KMS-11 (cell line): ENCODE data around the gene FRMD4A.

ENCODE experiments used
- H2AFZ ChIP-seq: fragments of 200-600 bp; sonication (generic); 2 replicates; pipeline ENCODE4 v1.6.1; 2016; ENCODE audit warnings: antibody characterized with exemption, mixed run types, low read depth
- H3K27ac ChIP-seq: fragments of 200-600 bp; sonication (generic); 2 replicates; pipeline ENCODE4 v1.6.1; 2016; ENCODE audit warnings: mild to moderate bottlenecking, mixed run types
- H3K27me3 ChIP-seq: fragments of 200-600 bp; sonication (generic); 2 replicates; pipeline ENCODE4 v1.6.1; 2017; ENCODE audit warnings: mild to moderate bottlenecking, low read depth, mixed run types, moderate library complexity; ENCODE audit not compliant: insufficient read depth
- H3K36me3 ChIP-seq: fragments of 200-600 bp; sonication (generic); 2 replicates; pipeline ENCODE4 v1.6.1; 2017; ENCODE audit warnings: mild to moderate bottlenecking, mixed run types; ENCODE audit not compliant: insufficient read depth
- H3K4me1 ChIP-seq: fragments of 200-600 bp; sonication (generic); 2 replicates; pipeline ENCODE4 v1.6.1; 2016; ENCODE audit warnings: mild to moderate bottlenecking, low read depth, mixed run types; ENCODE audit not compliant: poor library complexity, severe bottlenecking
- H3K4me2 ChIP-seq: fragments of 200-600 bp; sonication (generic); 2 replicates; pipeline ENCODE4 v1.7.0; 2016; ENCODE audit warnings: mild to moderate bottlenecking, mixed run types
- H3K4me3 ChIP-seq: fragments of 200-600 bp; sonication (generic); IDR thresholded peaks from 2 replicates; pipeline ENCODE4 v1.6.1; 2017; ENCODE audit warnings: low read depth, low read length, mixed read lengths; ENCODE audit not compliant: insufficient read depth
- H3K79me2 ChIP-seq: fragments of 200-600 bp; sonication (generic); 2 replicates; pipeline ENCODE4 v1.6.1; 2016; ENCODE audit warnings: low read depth, mixed run types; ENCODE audit not compliant: insufficient read depth
- H3K9ac ChIP-seq: fragments of 200-600 bp; sonication (generic); 2 replicates; pipeline ENCODE4 v1.6.1; 2016; ENCODE audit warnings: mild to moderate bottlenecking, mixed run types
- H4K20me1 ChIP-seq: fragments of 200-600 bp; sonication (generic); 2 replicates; pipeline ENCODE4 v1.6.1; 2016; ENCODE audit warnings: mild to moderate bottlenecking, mixed run types; ENCODE audit not compliant: insufficient read depth
- TF ChIP-seq, protein P1 (sequence below): fragments of 200-600 bp; sonication (generic); conservative IDR thresholded peaks from 2 replicates; pipeline ENCODE4 v1.6.1; 2017; ENCODE audit warnings: low read depth, mild to moderate bottlenecking, antibody characterized with exemption, low read length, moderate library complexity, mixed read lengths

The FRMD4A gene

DNA sequence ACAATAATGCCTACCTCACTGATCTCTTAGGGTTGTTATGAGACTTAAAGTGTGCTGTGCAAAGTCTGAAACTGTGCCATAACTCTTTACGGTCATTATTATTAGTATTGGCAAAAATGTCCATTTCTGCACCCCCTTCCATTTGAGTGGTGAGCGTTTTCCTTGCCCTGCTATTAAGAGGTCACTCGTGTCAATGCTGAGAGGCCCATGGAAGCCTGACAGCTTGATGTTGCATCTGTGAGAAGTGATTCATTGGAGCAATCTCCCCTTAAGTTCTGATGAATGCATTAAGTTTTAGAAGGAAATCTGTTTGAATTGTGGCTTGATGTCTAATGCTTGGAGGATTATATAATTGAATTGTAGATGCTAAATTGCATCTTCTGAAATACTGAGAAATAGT, 253.3 kb downstream of the FRMD4A start:
- no peaks in the 10 kb centered on the region for H3K4me1 ChIP-seq
- no peak overlapping the region for H3K9ac ChIP-seq
- H3K27me3 ChIP-seq: no peaks in the 10 kb centered on the region
- H3K4me2 ChIP-seq: no peak overlapping the region
- no peak overlapping the region for H3K27ac ChIP-seq
- no peak overlapping the region for H3K4me3 ChIP-seq
- no peak overlapping the region for H2AFZ ChIP-seq
- H3K36me3 ChIP-seq: no peaks in the 10 kb centered on the region
- no peaks in the 10 kb centered on the region for H4K20me1 ChIP-seq
- no peaks in the 10 kb centered on the region for H3K79me2 ChIP-seq
- TF ChIP-seq, protein P1, sequence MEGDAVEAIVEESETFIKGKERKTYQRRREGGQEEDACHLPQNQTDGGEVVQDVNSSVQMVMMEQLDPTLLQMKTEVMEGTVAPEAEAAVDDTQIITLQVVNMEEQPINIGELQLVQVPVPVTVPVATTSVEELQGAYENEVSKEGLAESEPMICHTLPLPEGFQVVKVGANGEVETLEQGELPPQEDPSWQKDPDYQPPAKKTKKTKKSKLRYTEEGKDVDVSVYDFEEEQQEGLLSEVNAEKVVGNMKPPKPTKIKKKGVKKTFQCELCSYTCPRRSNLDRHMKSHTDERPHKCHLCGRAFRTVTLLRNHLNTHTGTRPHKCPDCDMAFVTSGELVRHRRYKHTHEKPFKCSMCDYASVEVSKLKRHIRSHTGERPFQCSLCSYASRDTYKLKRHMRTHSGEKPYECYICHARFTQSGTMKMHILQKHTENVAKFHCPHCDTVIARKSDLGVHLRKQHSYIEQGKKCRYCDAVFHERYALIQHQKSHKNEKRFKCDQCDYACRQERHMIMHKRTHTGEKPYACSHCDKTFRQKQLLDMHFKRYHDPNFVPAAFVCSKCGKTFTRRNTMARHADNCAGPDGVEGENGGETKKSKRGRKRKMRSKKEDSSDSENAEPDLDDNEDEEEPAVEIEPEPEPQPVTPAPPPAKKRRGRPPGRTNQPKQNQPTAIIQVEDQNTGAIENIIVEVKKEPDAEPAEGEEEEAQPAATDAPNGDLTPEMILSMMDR: no peak

GRCh38 chr10:14074062-14074884, 256.5 kb downstream of the FRMD4A start:
- no peaks in the 10 kb centered on the region for H4K20me1 ChIP-seq
- H2AFZ ChIP-seq: no peak overlapping the region
- H3K27me3 ChIP-seq: no peaks in the 10 kb centered on the region
- no peaks in the 10 kb centered on the region for H3K4me1 ChIP-seq
- H3K4me2 ChIP-seq: no peak overlapping the region
- no peaks in the 10 kb centered on the region for H3K79me2 ChIP-seq
- H3K36me3 ChIP-seq: no peaks in the 10 kb centered on the region
- no peak overlapping the region for H3K9ac ChIP-seq
- TF ChIP-seq, protein P1: no peak
- H3K4me3 ChIP-seq: no peak overlapping the region
- no peak overlapping the region for H3K27ac ChIP-seq

GRCh38 chr10:14072541-14072940, 258.2 kb downstream of the FRMD4A start:
- H3K4me1 ChIP-seq: no peaks in the 10 kb centered on the region
- no peak overlapping the region for H3K27ac ChIP-seq
- no peak overlapping the region for H2AFZ ChIP-seq
- H3K36me3 ChIP-seq: no peaks in the 10 kb centered on the region
- no peaks in the 10 kb centered on the region for H3K79me2 ChIP-seq
- H3K4me2 ChIP-seq: no peak overlapping the region
- H3K27me3 ChIP-seq: no peaks in the 10 kb centered on the region
- H3K9ac ChIP-seq: no peak overlapping the region
- H3K4me3 ChIP-seq: no peak overlapping the region
- H4K20me1 ChIP-seq: no peaks in the 10 kb centered on the region
- TF ChIP-seq, protein P1: no peak

- Histone ChIP-seq H3K4me3 (no peak overlapping the region), H3K9ac (no peak overlapping the region), H3K27me3 (no peaks in the 10 kb centered on the region), H2AFZ (no peak overlapping the region), H3K79me2 (no peaks in the 10 kb centered on the region), H3K36me3 (no peaks in the 10 kb centered on the region), H4K20me1 (no peaks in the 10 kb centered on the region), H3K4me2 (no peak overlapping the region), H3K27ac (no peak overlapping the region), H3K4me1 (no peaks in the 10 kb centered on the region)
- TF ChIP-seq, protein P1: no peak
Observed at GRCh38 chr10:14071956-14072355, 258.8 kb downstream of the FRMD4A start.
